CD4-positive, alpha-beta T cell treated with Interleukin-17A for 1 hour (primary cell): Measurements from ENCODE around the gene KIT.

Experiments used
- DNase-seq: peaks from one replicate; pipeline ENCODE4 v3.0.0-alpha.2; 2020

KIT gene

DNA sequence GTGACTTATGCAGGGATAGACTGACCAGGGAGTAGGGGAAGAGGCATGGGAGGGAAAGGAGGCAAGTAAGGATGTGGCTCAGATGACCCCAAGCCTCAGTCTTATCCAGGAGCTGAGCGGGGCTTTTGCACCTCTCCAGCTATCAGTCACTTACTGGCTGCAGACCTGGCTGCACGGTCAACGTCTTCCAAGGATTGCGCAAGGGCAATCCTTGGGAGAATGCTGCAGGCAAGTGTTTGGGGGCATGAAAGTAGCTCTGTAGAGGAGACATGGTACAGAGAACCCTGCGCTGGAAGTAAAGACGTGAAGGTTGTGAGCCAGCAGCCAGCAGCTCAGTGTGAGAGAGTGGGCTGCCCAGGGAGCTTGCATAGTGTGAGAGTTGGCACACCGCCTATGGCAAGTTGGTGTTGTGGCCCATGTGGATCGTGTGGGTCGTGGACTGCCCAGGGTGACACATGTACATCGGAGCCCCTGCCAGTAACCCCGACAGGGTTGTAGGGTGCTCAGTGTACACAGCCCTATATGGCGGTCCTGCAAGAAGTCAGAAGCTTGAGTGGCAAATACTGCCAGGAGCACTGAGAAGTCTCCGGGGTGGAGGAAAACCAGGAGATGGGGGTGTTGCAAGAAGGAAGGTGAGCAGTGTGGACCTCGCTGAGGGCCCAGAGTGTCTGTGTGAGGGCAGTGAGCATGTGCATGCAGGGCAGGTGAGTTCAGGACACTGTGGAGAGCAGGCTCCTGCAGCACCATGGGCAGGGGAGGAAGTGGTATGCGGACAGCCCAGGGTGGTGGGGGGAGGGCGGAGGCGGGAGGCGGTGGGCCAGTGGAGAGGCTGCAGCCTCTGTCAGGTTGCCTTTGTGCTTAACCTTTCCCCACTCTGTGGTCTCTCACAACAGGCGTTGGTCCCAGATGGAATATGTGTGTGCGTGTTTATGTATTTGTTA is 50.9 kb downstream of the KIT start:
- DNase-seq = no peak

DNA sequence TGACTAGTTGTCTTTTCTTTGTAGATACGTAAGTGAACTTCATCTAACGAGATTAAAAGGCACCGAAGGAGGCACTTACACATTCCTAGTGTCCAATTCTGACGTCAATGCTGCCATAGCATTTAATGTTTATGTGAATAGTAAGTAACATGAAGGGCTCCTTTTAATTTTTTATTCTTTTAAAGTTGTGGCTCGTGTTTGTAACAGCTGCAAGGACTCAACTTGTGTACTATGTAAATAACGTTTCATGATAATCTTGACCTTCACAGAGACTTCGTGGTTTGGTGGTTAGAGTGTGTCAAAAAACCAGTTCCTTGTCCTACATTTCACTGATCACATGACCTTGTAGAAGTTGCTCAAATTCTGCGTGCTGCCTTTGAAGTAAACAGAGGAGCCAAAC is 51.6 kb downstream of the KIT start:
- peak; percentile 26 for DNase-seq

DNA sequence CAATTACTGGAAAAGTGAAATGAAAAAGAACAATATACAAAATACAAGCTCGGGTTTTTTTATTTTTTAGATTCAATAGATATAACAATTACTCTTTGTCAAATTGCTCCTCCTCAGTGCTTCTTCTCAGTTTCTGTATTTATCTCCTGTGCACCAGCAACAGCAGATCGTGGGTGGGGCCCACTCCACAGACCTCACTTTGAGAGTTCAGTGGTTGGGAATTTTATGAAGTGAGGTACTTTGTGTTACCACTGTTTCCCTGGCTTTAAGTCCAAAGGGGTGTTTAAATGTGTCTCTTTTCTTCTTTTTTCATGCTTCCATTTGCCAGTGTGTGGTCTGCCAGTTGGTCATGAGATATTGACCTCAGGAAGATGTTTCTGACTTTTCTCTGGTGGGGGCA is 54.4 kb downstream of the KIT start:
- no peak for DNase-seq

DNA sequence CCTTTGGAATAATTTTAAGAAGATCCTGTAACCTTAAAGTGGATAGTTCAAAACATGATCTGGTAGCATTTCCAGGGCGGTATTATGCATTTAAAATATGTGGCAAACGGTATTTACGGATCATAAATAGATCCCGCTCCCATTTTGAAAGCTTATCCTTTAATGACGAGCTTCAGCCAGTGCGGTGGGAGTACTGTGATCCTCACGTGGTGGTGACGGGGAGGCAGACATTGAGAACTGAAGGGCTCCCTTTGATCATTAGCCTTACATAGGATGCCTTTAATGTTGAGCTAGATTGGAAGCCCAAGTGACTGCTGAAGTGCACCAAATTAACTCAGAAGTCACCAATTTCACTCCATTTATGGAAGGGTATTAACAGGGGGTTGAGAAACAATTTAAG is 56.9 kb downstream of the KIT start:
- DNase-seq = no peak

DNA sequence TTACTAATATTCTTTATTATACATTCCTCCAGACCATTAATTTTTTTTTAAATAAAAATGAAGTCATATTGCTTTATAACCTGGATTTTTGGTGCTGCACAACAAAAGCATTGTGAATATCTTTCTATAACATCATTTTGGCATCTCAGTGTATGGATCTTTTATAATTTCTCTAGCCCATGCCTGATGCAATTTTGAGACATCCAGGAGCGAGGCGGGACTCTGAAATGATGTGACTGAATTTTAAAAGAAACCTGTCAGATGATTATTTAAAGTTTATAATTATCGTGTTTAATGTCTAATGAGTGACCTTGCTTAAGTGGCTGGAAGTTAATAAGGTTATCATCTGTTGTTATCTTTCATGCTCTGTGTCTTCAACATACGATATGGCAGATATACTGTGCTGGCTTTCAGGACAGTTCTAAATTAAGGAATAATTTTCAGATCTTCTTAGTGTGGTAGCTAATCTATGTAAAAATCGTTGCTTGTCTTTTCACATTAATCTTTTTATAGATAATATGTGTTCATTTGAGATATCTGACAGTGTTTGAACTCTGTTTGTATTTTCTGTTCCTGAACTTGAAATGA is 58.8 kb downstream of the KIT start:
- no peak for DNase-seq

DNA sequence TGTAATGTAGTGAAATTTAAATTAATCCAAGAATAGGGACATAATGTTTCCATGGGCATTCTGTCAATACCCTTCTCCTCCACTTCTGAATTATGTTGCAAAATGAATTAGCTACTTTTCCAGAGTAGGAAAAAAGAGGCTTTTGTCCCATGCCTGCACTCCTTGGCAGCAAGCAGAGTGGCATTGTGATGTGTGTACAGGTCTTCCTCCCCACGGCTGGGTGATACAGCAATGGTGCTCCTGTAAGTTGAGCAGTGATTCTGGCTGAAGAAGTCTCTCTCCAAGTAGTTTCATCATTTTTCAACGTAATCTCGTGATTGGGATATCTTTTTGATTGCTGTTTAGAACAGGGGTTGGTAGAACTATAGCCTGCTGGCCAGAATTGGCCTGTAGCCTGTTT is 59.9 kb downstream of the KIT start:
- no peak for DNase-seq

DNA sequence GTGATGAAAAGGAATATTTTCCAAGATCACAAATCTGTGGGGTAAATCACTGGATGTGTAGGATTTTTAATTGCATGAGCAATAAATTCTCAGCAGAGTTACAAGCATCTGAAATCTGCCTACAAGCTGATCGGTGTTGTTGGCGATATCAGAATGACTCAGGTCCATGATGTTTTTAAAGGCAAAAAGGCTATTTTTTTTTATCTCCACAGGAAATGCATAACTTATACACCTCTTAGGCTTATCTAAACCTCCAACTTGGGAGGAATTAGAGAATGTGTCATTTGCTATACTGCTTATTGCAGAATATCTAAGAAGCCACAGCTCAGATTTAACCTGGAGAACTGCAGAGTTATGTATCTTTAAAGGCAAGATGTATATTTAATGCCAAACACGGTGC is 61.6 kb downstream of the KIT start:
- no peak for DNase-seq

DNA sequence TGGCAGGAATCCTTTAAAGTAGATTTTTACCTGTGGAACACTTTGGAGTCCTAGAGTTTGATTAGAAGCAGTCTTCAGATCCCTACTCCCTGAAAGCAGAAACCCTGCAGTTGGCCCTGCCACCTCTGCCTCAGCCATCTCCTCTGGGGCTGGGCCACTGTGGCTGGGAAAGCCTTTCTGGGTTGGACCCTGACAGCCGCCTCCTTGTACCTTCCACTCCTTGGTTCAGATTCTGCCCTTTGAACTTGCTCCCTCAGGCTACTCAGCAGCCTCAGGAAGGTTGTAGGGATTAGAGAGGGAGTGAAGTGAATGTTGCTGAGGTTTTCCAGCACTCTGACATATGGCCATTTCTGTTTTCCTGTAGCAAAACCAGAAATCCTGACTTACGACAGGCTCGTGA is 65.5 kb downstream of the KIT start:
- no peak for DNase-seq

DNA sequence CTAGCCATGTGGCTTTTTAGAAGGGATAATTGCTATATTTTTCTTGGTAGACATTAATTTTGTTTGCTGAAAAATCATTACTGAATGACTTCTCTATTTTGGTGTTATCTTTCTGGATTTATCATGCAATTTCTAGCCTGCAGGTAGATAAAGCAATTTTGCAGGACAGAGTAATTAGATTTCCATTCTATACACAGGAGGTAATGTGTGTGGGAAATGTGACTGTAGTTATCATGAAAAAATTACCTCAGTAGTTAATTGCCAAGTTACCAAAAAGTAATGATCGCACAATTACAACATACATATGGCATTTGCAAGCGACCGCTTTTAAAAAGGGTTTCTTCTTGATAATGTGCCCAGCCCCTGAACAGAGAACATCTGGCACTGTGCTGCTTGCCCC is 66.1 kb downstream of the KIT start:
- DNase-seq = no peak

DNA sequence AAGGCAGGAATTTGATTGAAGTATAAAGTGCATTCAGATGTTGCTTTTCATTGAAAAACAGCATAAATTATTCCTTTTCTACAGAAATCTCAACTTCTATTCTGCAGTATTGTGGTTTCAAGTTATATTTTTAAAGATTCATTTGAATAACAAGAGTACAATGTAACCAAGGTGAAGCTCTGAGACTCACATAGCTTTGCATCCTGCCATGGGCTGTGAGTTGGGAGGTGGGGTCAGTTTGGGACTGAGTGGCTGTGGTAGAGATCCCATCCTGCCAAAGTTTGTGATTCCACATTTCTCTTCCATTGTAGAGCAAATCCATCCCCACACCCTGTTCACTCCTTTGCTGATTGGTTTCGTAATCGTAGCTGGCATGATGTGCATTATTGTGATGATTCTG is 69.2 kb downstream of the KIT start:
- DNase-seq = no peak

DNA sequence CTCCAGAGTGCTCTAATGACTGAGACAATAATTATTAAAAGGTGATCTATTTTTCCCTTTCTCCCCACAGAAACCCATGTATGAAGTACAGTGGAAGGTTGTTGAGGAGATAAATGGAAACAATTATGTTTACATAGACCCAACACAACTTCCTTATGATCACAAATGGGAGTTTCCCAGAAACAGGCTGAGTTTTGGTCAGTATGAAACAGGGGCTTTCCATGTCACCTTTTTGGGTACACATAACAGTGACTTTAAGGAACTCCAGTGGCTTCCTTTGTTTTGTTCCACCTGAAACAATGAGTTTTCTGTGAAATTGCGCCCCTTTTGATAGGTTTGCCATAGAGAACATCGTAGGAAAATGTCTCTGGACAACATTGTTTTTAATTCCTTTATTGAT is 69.6 kb downstream of the KIT start:
- DNase-seq = no peak

DNA sequence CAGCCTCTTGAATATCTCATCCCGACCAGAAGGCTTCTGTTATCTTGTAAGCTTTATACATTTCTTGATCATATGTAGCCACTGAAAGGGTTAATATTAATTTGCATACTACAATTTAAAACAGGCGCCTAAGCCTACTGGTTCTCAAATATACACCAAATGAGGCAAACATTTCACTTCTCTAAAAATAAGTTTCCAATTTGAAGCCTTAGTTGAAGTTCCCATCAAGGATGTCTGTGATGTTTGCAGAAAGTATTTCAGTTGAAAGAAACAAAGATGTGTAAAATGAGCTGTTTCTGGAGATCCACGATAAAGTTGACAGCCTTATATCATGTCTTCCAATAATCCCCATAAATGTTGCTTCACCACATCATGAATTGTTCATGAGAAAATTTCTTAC is 70.6 kb downstream of the KIT start:
- no peak for DNase-seq

DNA sequence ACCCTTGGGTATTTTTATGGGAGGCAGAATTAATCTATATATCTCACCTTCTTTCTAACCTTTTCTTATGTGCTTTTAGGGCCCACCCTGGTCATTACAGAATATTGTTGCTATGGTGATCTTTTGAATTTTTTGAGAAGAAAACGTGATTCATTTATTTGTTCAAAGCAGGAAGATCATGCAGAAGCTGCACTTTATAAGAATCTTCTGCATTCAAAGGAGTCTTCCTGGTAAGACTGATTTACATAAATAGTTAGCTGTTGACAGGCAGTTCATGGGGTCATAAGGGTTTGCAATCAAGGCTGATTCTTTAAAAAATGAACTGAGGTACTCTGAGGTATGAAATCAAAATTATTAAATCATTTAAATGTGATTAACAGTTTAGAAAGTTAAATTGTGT is 71.5 kb downstream of the KIT start:
- DNase-seq = no peak

DNA sequence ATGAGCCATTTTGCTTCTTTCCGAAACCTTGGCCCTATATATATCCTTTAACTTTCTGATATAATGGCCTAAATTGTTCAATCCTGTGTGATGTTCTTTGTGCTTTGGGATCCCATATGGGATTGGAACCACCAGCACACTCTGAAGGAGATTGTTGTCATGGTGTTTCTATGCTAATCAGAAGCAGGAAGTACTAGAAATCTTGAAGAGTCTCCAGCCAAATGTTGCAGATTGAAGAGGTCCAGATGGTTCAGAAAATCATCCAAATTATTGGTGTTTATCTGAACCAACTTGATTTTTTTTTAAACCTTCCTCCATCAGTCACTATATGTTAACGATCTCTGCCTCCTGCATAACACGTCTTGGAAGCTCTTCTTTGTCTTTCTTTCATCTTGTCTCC is 72.8 kb downstream of the KIT start:
- no peak for DNase-seq

DNA sequence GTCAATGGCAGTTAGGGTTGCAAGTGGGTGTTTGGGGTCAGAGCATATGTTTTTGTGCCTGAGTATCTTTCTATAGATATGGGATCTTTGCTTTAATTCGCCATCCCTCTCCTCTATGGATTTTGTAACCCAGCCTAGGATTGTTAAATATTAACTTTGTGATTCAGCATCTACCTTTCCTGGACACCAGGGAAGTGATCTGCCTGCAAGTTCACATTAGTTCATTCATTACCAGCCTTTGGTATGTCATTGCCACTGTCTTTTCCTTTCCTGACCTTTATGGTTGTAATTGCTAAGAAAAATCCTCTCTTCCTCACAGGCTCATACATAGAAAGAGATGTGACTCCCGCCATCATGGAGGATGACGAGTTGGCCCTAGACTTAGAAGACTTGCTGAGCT is 73.8 kb downstream of the KIT start:
- DNase-seq = no peak

DNA sequence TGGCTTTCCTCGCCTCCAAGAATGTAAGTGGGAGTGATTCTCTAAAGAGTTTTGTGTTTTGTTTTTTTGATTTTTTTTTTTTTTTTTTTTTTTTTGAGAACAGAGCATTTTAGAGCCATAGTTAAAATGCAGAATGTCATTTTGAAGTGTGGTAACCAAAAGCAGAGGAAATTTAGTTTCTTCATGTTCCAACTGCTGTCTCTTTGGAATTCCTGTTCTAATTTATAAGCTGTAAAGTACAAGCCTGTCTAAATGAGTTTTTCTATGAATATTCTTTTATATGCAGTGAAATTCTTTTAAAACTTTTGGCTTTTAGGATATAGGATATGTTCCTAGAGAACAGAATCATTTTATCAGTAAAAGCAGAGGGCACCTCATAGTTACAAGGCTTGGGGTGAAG is 74.2 kb downstream of the KIT start:
- DNase-seq = no peak

DNA sequence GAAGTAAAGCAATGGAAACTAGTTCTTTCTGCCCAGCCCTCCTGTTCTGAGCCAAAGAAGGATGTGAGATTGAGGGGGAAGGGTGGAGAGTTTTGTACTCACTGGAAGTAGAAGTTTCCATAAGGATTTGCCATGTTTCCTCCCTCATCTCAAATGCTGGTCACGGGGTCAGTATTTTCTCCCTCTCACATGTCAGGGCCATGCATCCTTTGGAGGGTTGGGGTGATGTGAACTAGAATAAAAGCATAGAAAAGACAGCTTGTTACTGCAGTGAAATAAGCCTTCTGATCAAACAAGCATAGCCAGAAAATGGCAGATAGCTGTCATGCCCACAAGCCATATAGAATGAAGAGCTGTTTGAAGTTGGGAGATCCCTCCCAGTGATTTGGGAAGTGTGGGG is 79.7 kb downstream of the KIT start:
- DNase-seq = no peak

DNA sequence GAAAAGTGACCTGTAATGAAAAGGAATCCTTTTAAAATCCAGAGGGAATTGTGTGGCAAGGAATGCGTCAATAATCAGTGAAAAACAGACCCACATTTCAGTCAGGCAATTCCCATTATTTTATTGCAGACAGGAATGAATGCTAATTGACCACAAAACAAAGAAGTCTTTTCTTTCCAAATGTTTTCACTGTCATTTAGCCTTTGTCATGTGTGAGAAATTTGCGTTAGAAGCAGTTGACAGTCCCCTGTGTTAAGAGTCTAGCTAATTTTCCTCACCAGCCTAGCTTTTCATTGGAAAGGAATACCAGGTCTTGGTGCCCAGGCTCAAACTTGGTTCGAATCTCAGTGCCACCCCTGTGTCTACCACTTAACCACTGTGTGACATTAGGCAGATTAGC is 83.4 kb downstream of the KIT start:
- DNase-seq = no peak

DNA sequence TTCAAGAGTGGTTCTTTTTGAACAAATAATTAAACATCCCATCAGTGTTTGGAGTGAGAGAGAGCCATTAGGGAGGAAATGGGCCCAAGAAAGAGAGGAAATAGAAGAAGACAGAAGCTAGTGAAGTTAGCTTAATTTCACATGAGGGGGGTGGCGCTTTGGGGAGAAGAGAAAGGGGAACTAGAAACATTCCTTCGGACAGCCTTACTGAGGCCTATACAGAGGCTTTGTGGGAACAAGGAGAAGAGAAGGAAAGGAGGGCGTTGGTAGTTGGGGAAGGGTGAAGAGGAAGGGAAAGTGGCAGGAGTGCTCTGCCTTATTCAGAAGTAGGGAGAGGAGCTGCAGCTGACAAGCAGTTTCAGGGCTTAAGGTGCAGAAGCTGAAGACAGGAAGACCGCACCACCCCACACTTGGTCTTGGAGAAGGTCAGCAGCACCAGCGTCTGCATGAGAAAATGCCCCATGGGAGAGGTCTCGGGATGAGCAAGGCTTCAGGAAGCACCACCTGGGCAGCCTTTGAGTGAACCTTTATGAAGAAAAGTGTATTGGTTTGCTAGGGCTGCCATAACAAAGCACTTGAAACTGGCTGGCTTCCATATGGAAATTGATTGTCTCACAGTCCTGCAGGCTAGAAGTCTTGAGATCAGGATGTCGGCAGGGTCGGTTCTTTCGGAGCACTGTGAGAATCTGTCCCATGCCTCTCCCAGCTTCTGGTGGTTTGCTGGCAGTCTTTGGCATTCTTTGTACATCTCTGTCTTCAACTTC is 85.1 kb downstream of the KIT start:
- DNase-seq = no peak

DNA sequence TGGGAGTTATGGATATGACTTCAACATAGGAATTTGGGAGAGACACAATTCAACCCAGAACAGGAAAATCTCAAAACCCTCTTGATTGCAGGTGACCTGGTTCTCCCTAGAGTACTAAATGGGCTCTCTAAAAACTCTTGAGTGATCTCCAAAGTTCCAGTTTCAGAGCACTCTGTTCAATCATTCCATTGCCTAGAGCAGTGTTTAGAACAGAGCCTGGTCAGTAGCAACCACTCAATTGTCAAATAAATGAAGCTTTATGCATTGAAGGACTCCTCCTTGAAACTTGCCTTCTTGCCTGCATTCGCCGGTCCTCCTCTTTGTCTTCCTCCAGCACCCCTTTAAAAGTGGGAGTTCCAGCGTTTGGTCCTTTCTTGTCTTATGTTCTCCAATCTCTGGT is 85.8 kb downstream of the KIT start:
- no peak for DNase-seq

DNA sequence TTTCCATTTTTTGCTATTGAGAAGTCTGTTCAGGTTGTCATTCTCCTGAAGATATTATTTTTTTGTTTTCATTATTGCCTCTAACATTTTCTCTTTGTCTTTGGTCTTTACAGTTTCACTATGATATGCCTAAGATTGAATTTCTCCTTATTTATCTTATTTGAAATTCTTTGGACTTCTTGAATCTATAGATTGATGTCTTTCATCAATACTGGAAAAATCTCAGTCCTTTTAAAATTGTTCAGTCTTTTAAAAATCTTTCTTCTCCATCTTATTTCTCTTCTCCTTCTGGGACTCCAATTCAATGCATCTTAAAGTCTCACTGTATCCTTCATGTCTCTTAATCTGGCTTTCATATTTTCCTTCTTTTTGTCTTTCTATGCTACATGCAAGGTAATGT is 86.7 kb downstream of the KIT start:
- DNase-seq = no peak

DNA sequence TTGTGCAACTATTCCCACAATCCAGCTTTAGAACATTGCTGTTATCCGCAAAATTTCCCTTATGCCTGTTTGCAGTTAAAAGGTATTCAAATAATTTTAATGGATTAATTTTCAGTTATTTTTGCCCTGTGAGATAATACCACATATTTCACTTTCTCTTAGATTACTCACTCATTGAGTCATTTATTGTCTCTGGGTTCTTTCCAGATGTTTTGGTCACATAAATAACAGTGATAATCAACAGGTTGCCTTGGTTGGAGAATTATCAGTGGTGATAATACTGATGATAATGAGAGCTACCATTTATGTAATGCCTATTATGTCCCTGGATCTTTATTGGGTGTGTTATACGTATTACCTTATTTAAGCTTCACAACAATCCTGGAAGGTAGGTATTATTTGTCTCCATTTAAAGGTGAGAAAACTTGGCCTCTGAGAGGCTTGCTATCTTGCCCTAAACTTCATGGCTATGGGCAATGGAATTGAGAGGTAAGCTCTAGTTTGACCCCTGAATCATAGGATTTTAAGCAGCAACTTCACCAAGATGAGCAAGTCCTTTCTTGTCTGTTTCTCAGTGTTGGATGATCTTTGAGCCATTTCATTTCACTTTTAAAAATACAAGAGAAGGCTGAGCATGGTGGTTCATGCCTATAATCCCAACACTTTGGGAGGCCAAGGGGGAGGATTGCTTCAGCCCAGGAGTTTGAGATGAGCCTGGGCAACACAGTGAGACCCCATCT is 87.4 kb downstream of the KIT start:
- no peak for DNase-seq

DNA sequence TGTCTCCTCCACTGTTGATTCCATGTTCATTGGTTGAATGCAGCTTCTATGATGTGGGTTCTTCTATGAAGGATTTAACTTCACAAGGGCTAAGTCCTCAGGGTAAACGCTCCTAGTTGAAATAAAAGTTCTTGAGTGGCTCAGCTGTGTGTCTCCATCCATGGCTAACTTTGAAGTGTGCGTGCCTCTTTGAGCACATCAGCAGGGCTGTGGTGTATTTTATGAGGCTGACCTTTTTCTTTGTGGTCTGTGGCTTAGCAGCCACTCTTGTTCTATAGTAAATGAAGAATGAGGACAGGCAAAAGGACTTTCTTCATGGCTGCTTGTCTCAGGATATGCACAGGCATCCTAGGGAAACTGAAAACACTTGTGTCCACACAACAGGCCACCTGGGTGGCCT is 88.5 kb downstream of the KIT start:
- no peak for DNase-seq
